Keratinocyte (primary cell): Measurements from ENCODE around the gene TDRD10. TPM values are rescaled to one million over a fixed set of nuclear protein-coding genes. Genes with fewer than 3 reads are reported as not detected.
A peak's percentile ranks its signal among the peaks of the same experiment; 100 is the strongest.

Source experiments
- DNase-seq: peaks from one replicate; pipeline ENCODE4 v3.0.0-alpha.2; 2011; ENCODE audit warnings: low read depth, missing footprints, low spot score
- FAIRE-seq: peaks from 2 replicates; lab custom pipeline; 2011; peaks lifted over from hg19 to GRCh38; lab: Jason Lieb, UNC
- H2AFZ ChIP-seq: 2 replicates; pipeline ENCODE4 v1.6.0; 2012; ENCODE audit warnings: low read length, control low read depth, inconsistent platforms; ENCODE audit not compliant: control insufficient read depth
- H3K27ac ChIP-seq: 2 replicates; pipeline ENCODE4 v1.5.1; 2011; ENCODE audit warnings: low read length; ENCODE audit not compliant: control insufficient read depth, insufficient read depth
- H3K27me3 ChIP-seq: 3 replicates; pipeline ENCODE4 v1.6.0; 2011; ENCODE audit warnings: low read length; ENCODE audit not compliant: control insufficient read depth, insufficient read depth; ENCODE audit errors: extremely low read depth
- H3K36me3 ChIP-seq, 2 experiments: 2 replicates in 1 of 2; 3 replicates in 1 of 2; pipeline ENCODE4 v1.5.1; 2011; ENCODE audit warnings: low read length in 2 of 2, mild to moderate bottlenecking in 1 of 2; ENCODE audit not compliant: control insufficient read depth in 2 of 2, insufficient read depth in 2 of 2; ENCODE audit errors: extremely low read depth in 1 of 2
- H3K4me1 ChIP-seq: 3 replicates; pipeline ENCODE4 v1.5.1; 2011; ENCODE audit warnings: low read length; ENCODE audit not compliant: control insufficient read depth, insufficient read depth; ENCODE audit errors: extremely low read depth
- H3K4me2 ChIP-seq: 3 replicates; pipeline ENCODE4 v1.6.0; 2011; ENCODE audit warnings: low read depth, low read length; ENCODE audit not compliant: control insufficient read depth, insufficient read depth; ENCODE audit errors: extremely low read depth
- H3K4me3 ChIP-seq, 3 experiments: fragments of 200-600 bp in 1 of 3; sonication (generic) in 1 of 3; 2 replicates in 2 of 3; 3 replicates in 1 of 3; pipeline ENCODE4 v1.5.1; 2011 to 2016; ENCODE audit warnings: low read length in 3 of 3, mild to moderate bottlenecking in 3 of 3, control low read depth in 2 of 3, inconsistent platforms in 1 of 3, low read depth in 1 of 3, mixed read lengths in 1 of 3, mixed run types in 1 of 3, moderate library complexity in 1 of 3; ENCODE audit not compliant: control insufficient read depth in 2 of 3, insufficient read depth in 2 of 3; ENCODE audit errors: extremely low read depth in 1 of 3
- H3K79me2 ChIP-seq: 2 replicates; pipeline ENCODE4 v1.6.0; 2012; ENCODE audit warnings: low read length; ENCODE audit not compliant: control insufficient read depth, insufficient read depth
- H3K9ac ChIP-seq: 3 replicates; pipeline ENCODE4 v1.6.0; 2011; ENCODE audit warnings: low read length; ENCODE audit not compliant: control insufficient read depth, insufficient read depth; ENCODE audit errors: extremely low read depth
- H3K9me1 ChIP-seq: 3 replicates; pipeline ENCODE4 v1.6.0; 2011; ENCODE audit warnings: low read length; ENCODE audit not compliant: control insufficient read depth, insufficient read depth; ENCODE audit errors: extremely low read depth
- H3K9me3 ChIP-seq: 2 replicates; pipeline ENCODE4 v1.5.1; 2012; ENCODE audit warnings: low read depth, low read length; ENCODE audit not compliant: control insufficient read depth
- H4K20me1 ChIP-seq: 3 replicates; pipeline ENCODE4 v1.6.0; 2011; ENCODE audit warnings: low read length; ENCODE audit not compliant: control insufficient read depth, insufficient read depth; ENCODE audit errors: extremely low read depth
- EZH2 ChIP-seq: IDR thresholded peaks from one replicate; pipeline ENCODE4 v1.6.1; 2012; ENCODE audit warnings: inconsistent platforms, mild to moderate bottlenecking, low read length, moderate library complexity
- dilution Hi-C: fragments of 300-500 bp; cut with MboI; formaldehyde crosslinking; loops from one replicate; pipeline ENCODE4 v1.7.0; 2020; ENCODE audit warnings: low sequenced_read_pairs; ENCODE audit not compliant: extremely low pct_ligation_motif_present
- polyA plus RNA-seq, 5 experiments: library from polyadenylated mRNA; depleted of rRNA in 3 of 5; stranded (reverse) in 3 of 5; stranded (forward) in 1 of 5; unstranded in 1 of 5; fragments of >200 nt; gene quantifications; 1 replicate in 1 of 5; 2 replicates in 3 of 5; 3 replicates in 1 of 5; pipeline versions ENCODE4 v1.2.1 to v1.2.3, GENCODE V29; 2011 to 2012; ENCODE audit warnings: missing spikeins in 2 of 5, low read depth in 1 of 5, low replicate concordance in 1 of 5
- TF ChIP-seq, protein P1 (sequence below), 3 experiments: IDR thresholded peaks in 1 of 3; conservative IDR thresholded peaks in 1 of 3; optimal IDR thresholded peaks in 1 of 3; 2 replicates in 2 of 3; 3 replicates in 1 of 3; pipeline versions ENCODE3 to v1.5.1; 2011; ENCODE audit warnings: low read length in 3 of 3, mild to moderate bottlenecking in 3 of 3, moderate library complexity in 2 of 3, control low read depth in 1 of 3, inconsistent platforms in 1 of 3; ENCODE audit not compliant: insufficient read depth in 2 of 3; ENCODE audit errors: extremely low read depth in 1 of 3

The TDRD10 gene
- polyA plus RNA-seq, 1 donor (not counting 4 experiments of a cell fraction or from before 2014, with no cell fraction given): not detected

DNA sequence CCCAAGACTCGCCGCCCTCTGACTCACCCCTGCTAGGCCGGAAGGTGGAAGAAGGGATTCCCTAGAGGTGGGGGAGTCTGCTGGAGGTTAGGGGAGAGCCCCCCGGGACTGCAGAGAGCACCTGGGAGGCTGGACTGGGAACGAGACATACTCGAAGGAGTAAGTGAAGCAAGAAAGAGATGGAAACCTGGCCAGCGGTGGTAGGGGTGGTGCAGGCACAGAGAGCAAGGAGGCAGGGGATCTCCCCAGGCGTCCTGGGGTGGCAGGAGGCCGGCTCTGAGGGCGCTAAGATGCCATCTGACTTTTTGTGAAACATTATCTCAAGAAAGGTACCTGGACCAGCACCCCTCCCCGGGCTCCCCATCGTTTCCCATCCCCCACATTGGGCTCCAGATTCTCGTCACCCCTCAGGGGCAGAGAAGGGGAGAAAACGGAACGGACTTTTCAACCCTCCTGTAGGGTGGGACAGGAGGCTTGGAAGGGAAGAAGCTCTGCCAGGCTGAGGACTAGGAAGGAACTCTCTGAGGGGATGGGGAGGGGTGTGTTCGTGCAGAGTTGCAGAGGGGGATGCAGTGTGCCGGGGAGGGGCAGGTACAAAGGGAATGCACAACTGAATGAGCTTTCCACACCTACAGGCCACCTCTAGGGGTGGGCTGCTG, 66.3 kb downstream of the TDRD10 start:
- H3K27ac ChIP-seq: no peak overlapping the region
- no peaks in the 10 kb centered on the region for H3K9me1 ChIP-seq
- peak overlapping the region; percentile 64 for H3K4me2 ChIP-seq
- dilution Hi-C loops: no loop called here
- no peaks in the 10 kb centered on the region for H3K36me3 ChIP-seq
- no peak for TF ChIP-seq EZH2
- TF ChIP-seq, protein P1, sequence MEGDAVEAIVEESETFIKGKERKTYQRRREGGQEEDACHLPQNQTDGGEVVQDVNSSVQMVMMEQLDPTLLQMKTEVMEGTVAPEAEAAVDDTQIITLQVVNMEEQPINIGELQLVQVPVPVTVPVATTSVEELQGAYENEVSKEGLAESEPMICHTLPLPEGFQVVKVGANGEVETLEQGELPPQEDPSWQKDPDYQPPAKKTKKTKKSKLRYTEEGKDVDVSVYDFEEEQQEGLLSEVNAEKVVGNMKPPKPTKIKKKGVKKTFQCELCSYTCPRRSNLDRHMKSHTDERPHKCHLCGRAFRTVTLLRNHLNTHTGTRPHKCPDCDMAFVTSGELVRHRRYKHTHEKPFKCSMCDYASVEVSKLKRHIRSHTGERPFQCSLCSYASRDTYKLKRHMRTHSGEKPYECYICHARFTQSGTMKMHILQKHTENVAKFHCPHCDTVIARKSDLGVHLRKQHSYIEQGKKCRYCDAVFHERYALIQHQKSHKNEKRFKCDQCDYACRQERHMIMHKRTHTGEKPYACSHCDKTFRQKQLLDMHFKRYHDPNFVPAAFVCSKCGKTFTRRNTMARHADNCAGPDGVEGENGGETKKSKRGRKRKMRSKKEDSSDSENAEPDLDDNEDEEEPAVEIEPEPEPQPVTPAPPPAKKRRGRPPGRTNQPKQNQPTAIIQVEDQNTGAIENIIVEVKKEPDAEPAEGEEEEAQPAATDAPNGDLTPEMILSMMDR (optimal IDR thresholded peaks at IDR 0.05 in 1 of 3, IDR thresholded peaks at IDR 0.05 in 1 of 3, conservative IDR thresholded peaks at IDR 0.05 in 1 of 3; ENCODE audit: extremely low read depth in 1 of 3, insufficient read depth in 2 of 3, low read length in 3 of 3): no peak
- no peaks in the 10 kb centered on the region for H3K79me2 ChIP-seq
- DNase-seq (no peak), FAIRE-seq (no peak)
- H3K9ac ChIP-seq: no peak overlapping the region
- H4K20me1 ChIP-seq: no peaks in the 10 kb centered on the region
- peaks cover 18% of the 10 kb centered on the region for H3K27me3 ChIP-seq
- H3K4me1 ChIP-seq: peaks cover 3% of the 10 kb centered on the region
- no peaks in the 10 kb centered on the region for H3K9me3 ChIP-seq
- no peak overlapping the region for H2AFZ ChIP-seq
- H3K4me3 ChIP-seq: peak overlapping the region in 1 of 3 experiments; percentile 25

DNA sequence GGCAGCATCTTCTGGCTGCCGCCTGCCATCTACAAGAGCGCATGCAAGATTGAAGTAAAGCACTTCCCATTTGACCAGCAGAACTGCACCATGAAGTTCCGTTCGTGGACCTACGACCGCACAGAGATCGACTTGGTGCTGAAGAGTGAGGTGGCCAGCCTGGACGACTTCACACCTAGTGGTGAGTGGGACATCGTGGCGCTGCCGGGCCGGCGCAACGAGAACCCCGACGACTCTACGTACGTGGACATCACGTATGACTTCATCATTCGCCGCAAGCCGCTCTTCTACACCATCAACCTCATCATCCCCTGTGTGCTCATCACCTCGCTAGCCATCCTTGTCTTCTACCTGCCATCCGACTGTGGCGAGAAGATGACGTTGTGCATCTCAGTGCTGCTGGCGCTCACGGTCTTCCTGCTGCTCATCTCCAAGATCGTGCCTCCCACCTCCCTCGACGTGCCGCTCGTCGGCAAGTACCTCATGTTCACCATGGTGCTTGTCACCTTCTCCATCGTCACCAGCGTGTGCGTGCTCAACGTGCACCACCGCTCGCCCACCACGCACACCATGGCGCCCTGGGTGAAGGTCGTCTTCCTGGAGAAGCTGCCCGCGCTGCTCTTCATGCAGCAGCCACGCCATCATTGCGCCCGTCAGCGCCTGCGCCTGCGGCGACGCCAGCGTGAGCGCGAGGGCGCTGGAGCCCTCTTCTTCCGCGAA, 69.4 kb downstream of the TDRD10 start:
- no peaks in the 10 kb centered on the region for H4K20me1 ChIP-seq
- H3K27ac ChIP-seq: no peak overlapping the region
- no peak overlapping the region for H2AFZ ChIP-seq
- no peaks in the 10 kb centered on the region for H3K9me1 ChIP-seq
- peaks cover 3% of the 10 kb centered on the region for H3K4me1 ChIP-seq
- DNase-seq (no peak), FAIRE-seq (no peak)
- no peak overlapping the region for H3K9ac ChIP-seq
- no peaks in the 10 kb centered on the region for H3K9me3 ChIP-seq
- no peaks in the 10 kb centered on the region for H3K79me2 ChIP-seq
- no peaks in the 10 kb centered on the region for H3K36me3 ChIP-seq
- H3K4me2 ChIP-seq: no peak overlapping the region
- peaks cover 18% of the 10 kb centered on the region for H3K27me3 ChIP-seq
- dilution Hi-C loops: no loop called here
- no peak for TF ChIP-seq EZH2
- TF ChIP-seq, protein P1 (optimal IDR thresholded peaks at IDR 0.05 in 1 of 3, IDR thresholded peaks at IDR 0.05 in 1 of 3, conservative IDR thresholded peaks at IDR 0.05 in 1 of 3; ENCODE audit: extremely low read depth in 1 of 3, insufficient read depth in 2 of 3, low read length in 3 of 3): no peak
- H3K4me3 ChIP-seq: no peak overlapping the region
